Spleen (tissue), 7 donors: ENCODE results near the gene ANKRD66.

Source experiments
- CTCF ChIP-seq, 11 experiments: fragments of 200-600 bp in 7 of 11; fragments of 450-650 bp in 4 of 11; sonication (generic) in 4 of 11; IDR thresholded peaks in 8 of 11; conservative IDR thresholded peaks in 3 of 11; 1 replicate in 7 of 11; 2 replicates in 4 of 11; pipeline versions ENCODE4 v1.4.0 to v1.8.0; 2016 to 2021; ENCODE audit warnings: antibody characterized with exemption in 11 of 11, inconsistent platforms in 4 of 11, mild to moderate bottlenecking in 1 of 11
- POLR2A ChIP-seq, 3 donors: fragments of 450-650 bp; IDR thresholded peaks; one replicate each; pipeline ENCODE4 v1.5.1; 2017; ENCODE audit warnings: antibody characterized with exemption in 3 of 3, mild to moderate bottlenecking in 1 of 3
- POLR2AphosphoS5 ChIP-seq, 3 donors: sonication (generic); formaldehyde crosslinking; IDR thresholded peaks; one replicate each; pipeline ENCODE4 v1.5.1; 2017; ENCODE audit warnings: antibody characterized with exemption in 3 of 3
- donor health status: DM: no; HTN: no; CAD: no; lungs with moderate emphysema.
- donor health status: DM: no; HTN: no; CAD: no.
- donor health status: DM: no; HTN: no; CAD: no.

DNA sequence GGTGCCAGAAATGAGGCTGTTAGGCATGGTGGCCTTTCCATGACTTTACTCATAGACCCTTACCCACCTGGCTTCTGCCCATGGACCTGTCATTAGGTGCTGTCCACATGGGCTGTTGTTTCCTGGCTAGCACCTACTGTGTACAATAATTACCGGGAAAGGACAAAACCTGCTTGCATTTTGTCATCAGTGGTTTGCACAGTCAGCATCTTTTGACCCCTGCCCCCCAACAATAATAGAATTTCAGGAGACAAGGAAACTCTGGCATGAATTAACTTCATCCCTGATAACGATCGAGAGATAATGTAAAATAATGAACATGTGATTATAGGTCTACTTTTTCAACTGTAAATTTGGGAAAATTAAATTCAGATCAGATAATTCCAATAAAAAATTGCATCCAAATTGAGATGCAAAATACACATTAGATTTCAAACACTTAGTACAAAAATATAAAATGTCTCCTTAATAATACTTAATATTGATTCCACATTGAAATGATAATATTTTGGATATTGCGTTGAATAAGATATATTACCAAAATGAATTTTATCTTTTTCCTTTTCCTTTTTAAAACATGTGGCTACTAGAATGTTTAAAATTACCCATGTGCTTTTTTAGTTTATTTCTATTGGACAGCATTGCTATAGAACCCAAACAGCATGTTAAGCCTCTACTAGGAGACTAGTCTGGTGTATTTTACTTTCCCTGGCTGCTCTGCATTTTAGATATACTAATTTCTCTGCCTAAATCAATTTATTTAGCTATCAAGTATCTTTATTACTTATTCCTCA lies 12.4 kb downstream of the ANKRD66 start:
- TF ChIP-seq POLR2A (IDR thresholded peaks at IDR 0.05) (no peak), CTCF (IDR thresholded peaks at IDR 0.05 in 8 of 11, conservative IDR thresholded peaks at IDR 0.05 in 3 of 11) (no peak), POLR2AphosphoS5 (IDR thresholded peaks at IDR 0.05) (no peak)
